CD14-positive monocyte (primary cell): Measurements from ENCODE around the gene TOX4. TPM values are rescaled to one million over a fixed set of nuclear protein-coding genes. Genes with fewer than 3 reads are reported as not detected.
A peak's percentile ranks its signal among the peaks of the same experiment; 100 is the strongest.
"Not testable (repeated sequence)": the region's sequence is repeated elsewhere in the genome, so short reads cannot be mapped to it uniquely, and the experiment has no call there.

Experiments used
- DNase-seq, 3 donors: peaks; one replicate each; pipeline ENCODE4 v3.0.0-alpha.2; 2011 to 2022
- H2AFZ ChIP-seq: 2 replicates; pipeline ENCODE4 v1.6.0; 2012; ENCODE audit warnings: mild to moderate bottlenecking, low read depth, low read length, inconsistent platforms; ENCODE audit not compliant: insufficient read depth, poor library complexity, severe bottlenecking
- H3K27ac ChIP-seq, 2 donors: 1 replicate in 1 of 2; 2 replicates in 1 of 2; pipeline ENCODE4 v1.5.1; 2012 to 2013; ENCODE audit warnings: low read length in 2 of 2, control low read depth in 1 of 2, inconsistent platforms in 1 of 2, low read depth in 1 of 2, mild to moderate bottlenecking in 1 of 2
- H3K27me3 ChIP-seq, 2 donors: one replicate each; pipeline versions ENCODE4 v1.6.0 to v1.6.1; 2011 to 2013; ENCODE audit warnings: low read length in 2 of 2; ENCODE audit not compliant: control insufficient read depth in 2 of 2, insufficient read depth in 2 of 2
- H3K36me3 ChIP-seq, 2 donors: replicated peaks in 1 of 2; 1 replicate in 1 of 2; 2 replicates in 1 of 2; pipeline versions ENCODE4 v1.5.1 to v1.6.1; 2012 to 2013; ENCODE audit warnings: low read length in 2 of 2, control low read depth in 1 of 2, inconsistent platforms in 1 of 2, mild to moderate bottlenecking in 1 of 2; ENCODE audit not compliant: insufficient read depth in 2 of 2, control insufficient read depth in 1 of 2
- H3K4me1 ChIP-seq, 2 donors: 1 replicate in 1 of 2; 2 replicates in 1 of 2; pipeline versions ENCODE4 v1.5.1 to v1.6.1; 2012 to 2013; ENCODE audit warnings: low read length in 2 of 2, control low read depth in 1 of 2, inconsistent platforms in 1 of 2, mild to moderate bottlenecking in 1 of 2, moderate library complexity in 1 of 2; ENCODE audit not compliant: insufficient read depth in 2 of 2, control insufficient read depth in 1 of 2
- H3K4me2 ChIP-seq: replicated peaks from 2 replicates; pipeline ENCODE3; 2012; ENCODE audit warnings: low read length, moderate library complexity, mild to moderate bottlenecking; ENCODE audit not compliant: poor library complexity, severe bottlenecking; ENCODE audit errors: extremely low read depth
- H3K4me3 ChIP-seq, 3 experiments: fragments of 200-600 bp in 1 of 3; sonication (generic) in 1 of 3; replicated peaks in 1 of 3; 1 replicate in 2 of 3; 2 replicates in 1 of 3; pipeline ENCODE4 v1.5.1; 2011 to 2013; ENCODE audit warnings: low read length in 3 of 3, mild to moderate bottlenecking in 3 of 3, control low read depth in 2 of 3, low read depth in 2 of 3, inconsistent platforms in 1 of 3, moderate library complexity in 1 of 3
- H3K79me2 ChIP-seq: 2 replicates; pipeline ENCODE4 v1.6.0; 2012; ENCODE audit warnings: mild to moderate bottlenecking, control low read depth, inconsistent platforms, low read length, moderate library complexity; ENCODE audit not compliant: insufficient read depth
- H3K9ac ChIP-seq: 2 replicates; pipeline ENCODE4 v1.6.0; 2017; ENCODE audit warnings: low read length, mild to moderate bottlenecking; ENCODE audit not compliant: insufficient read depth, poor library complexity, severe bottlenecking
- H3K9me3 ChIP-seq, 2 donors: replicated peaks in 1 of 2; 1 replicate in 1 of 2; 2 replicates in 1 of 2; pipeline versions ENCODE4 v1.5.1 to v1.6.1; 2012 to 2013; ENCODE audit warnings: low read length in 2 of 2, control low read depth in 1 of 2; ENCODE audit not compliant: control insufficient read depth in 1 of 2, insufficient read depth in 1 of 2
- H4K20me1 ChIP-seq: 2 replicates; pipeline ENCODE4 v1.6.0; 2012; ENCODE audit warnings: mild to moderate bottlenecking, low read length, control low read depth, moderate library complexity; ENCODE audit not compliant: insufficient read depth
- H3K27ac Mint-ChIP-seq, 7 donors: one replicate each; pipeline ENCODE4 v1.8.0; 2020; ENCODE audit warnings: mild to moderate bottlenecking in 7 of 7, mixed read lengths in 7 of 7, moderate library complexity in 6 of 7, inconsistent platforms in 2 of 7
- H3K27me3 Mint-ChIP-seq, 3 donors: one replicate each; pipeline ENCODE4 v1.8.0; 2021 to 2022; ENCODE audit warnings: low read depth in 3 of 3, mild to moderate bottlenecking in 3 of 3, mixed read lengths in 3 of 3, moderate library complexity in 3 of 3, inconsistent platforms in 1 of 3
- H3K36me3 Mint-ChIP-seq, 2 donors: one replicate each; pipeline ENCODE4 v1.8.0; 2020; ENCODE audit warnings: mixed read lengths in 2 of 2, inconsistent platforms in 1 of 2, mild to moderate bottlenecking in 1 of 2
- H3K4me1 Mint-ChIP-seq: one replicate; pipeline ENCODE4 v1.8.0; 2020; ENCODE audit warnings: mild to moderate bottlenecking, mixed read lengths
- H3K4me3 Mint-ChIP-seq, 2 donors: one replicate each; pipeline ENCODE4 v1.8.0; 2020; ENCODE audit warnings: mild to moderate bottlenecking in 2 of 2, mixed read lengths in 2 of 2, moderate library complexity in 1 of 2
- H3K9me3 Mint-ChIP-seq, 7 donors: one replicate each; pipeline ENCODE4 v1.8.0; 2020 to 2022; ENCODE audit warnings: mixed read lengths in 7 of 7, mild to moderate bottlenecking in 6 of 7, moderate library complexity in 6 of 7, inconsistent platforms in 2 of 7
- WGBS: methylation state at CpG from one replicate; pipeline ENCODE4 v1.1.5; 2013; ENCODE audit warnings: missing lambda C conversion rate; ENCODE audit not compliant: insufficient coverage; 5-methylcytosine and 5-hydroxymethylcytosine counted together
- intact Hi-C, 2 donors: fragments of 100-400 bp; cut with micrococcal nuclease; formaldehyde crosslinking; loops; one replicate each; pipeline versions ENCODE4 v1.15.0 to v1.15.1; 2023
- polyA plus RNA-seq, 3 donors: library from polyadenylated mRNA; depleted of rRNA in 1 of 3; unstranded in 2 of 3; stranded (reverse) in 1 of 3; fragments of 300-500 nt in 2 of 3; fragments of >200 nt in 1 of 3; fragmentation: Illumina TruSeq in 2 of 3; gene quantifications; 1 replicate in 2 of 3; 2 replicates in 1 of 3; pipeline ENCODE4 v1.2.3, GENCODE V29; 2012 to 2021
- TF ChIP-seq, protein P1 (sequence below): fragments of 200-600 bp; IDR thresholded peaks from one replicate; pipeline ENCODE4 v1.8.0; 2022; ENCODE audit warnings: antibody characterized with exemption, mild to moderate bottlenecking

The TOX4 gene
- polyA plus RNA-seq, 3 donors: 28.3 to 73.1 (median 68.5) TPM

GRCh38 chr14:21437063-21437901 is 39.7 kb upstream of the TOX4 start:
- intact Hi-C loops: loop anchor here (1.0 to 10.0 kb wide), 5 partner anchors 19 to 78 kb away; partner anchors contain the start of genes CHD8 (in 2 of the 2), METTL3 (in 2 of the 2) and SUPT16H (in 1 of the 2)
- DNase-seq: peak; percentile 97 to 98 (median 97)
- H3K27me3 ChIP-seq: no peaks in the 10 kb centered on the region
- peak overlapping the region; percentile 80 for H3K4me2 ChIP-seq
- peaks cover 4 to 12% of the 10 kb centered on the region in 2 donors for H3K36me3 Mint-ChIP-seq
- peak overlapping the region; percentile 87 to 96 for H3K27ac ChIP-seq
- H2AFZ ChIP-seq: peak overlapping the region; percentile 92
- H3K9me3 ChIP-seq: no peaks in the 10 kb centered on the region
- 8% methylated on average over 15 of the region's 33 CpGs for WGBS
- H3K36me3 ChIP-seq: peaks cover 0 to 3% of the 10 kb centered on the region in 2 donors
- H3K79me2 ChIP-seq: peaks cover 98% of the 10 kb centered on the region
- H3K9me3 Mint-ChIP-seq: no peaks in the 10 kb centered on the region
- H3K4me3 Mint-ChIP-seq: peak overlapping the region; percentile 85 to 86
- TF ChIP-seq, protein P1, sequence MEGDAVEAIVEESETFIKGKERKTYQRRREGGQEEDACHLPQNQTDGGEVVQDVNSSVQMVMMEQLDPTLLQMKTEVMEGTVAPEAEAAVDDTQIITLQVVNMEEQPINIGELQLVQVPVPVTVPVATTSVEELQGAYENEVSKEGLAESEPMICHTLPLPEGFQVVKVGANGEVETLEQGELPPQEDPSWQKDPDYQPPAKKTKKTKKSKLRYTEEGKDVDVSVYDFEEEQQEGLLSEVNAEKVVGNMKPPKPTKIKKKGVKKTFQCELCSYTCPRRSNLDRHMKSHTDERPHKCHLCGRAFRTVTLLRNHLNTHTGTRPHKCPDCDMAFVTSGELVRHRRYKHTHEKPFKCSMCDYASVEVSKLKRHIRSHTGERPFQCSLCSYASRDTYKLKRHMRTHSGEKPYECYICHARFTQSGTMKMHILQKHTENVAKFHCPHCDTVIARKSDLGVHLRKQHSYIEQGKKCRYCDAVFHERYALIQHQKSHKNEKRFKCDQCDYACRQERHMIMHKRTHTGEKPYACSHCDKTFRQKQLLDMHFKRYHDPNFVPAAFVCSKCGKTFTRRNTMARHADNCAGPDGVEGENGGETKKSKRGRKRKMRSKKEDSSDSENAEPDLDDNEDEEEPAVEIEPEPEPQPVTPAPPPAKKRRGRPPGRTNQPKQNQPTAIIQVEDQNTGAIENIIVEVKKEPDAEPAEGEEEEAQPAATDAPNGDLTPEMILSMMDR: no peak
- H3K4me1 Mint-ChIP-seq: peaks cover 35% of the 10 kb centered on the region
- H3K4me1 ChIP-seq: peaks cover 17 to 29% of the 10 kb centered on the region in 2 donors
- H3K4me3 ChIP-seq: peak overlapping the region; percentile 79 to 94 (median 93)
- H3K27me3 Mint-ChIP-seq: no peaks in the 10 kb centered on the region
- H3K9ac ChIP-seq: peak overlapping the region; percentile 90
- peak overlapping the region; percentile 82 to 97 (median 91) for H3K27ac Mint-ChIP-seq
- peaks cover 33% of the 10 kb centered on the region for H4K20me1 ChIP-seq

DNA sequence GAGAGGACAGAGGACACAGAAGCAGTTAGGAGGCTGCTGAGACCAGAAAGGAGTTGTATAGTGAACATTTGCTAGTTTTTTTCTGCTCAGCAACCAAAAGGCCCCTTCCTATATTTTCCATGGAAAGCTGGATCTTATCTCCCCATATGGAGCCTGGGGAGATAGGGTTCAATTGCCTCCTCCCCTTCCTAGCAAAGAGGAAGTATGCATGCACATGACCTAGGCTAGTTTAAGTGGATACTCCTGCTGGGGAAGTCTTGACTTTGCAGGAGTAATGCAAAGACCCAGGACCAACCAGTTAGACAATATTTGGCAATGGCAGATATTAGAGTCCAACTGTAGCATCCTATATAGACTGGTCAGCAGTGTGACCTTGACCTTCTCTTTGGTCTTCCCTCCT is 36.1 kb upstream of the TOX4 start:
- no peak overlapping the region for H3K4me2 ChIP-seq

GRCh38 chr14:21442657-21443056 is 34.3 kb upstream of the TOX4 start:
- intact Hi-C loops, H3K4me3 ChIP-seq, H3K27me3 ChIP-seq, H3K9me3 ChIP-seq, H3K9me3 Mint-ChIP-seq, H3K36me3 ChIP-seq, H3K4me3 Mint-ChIP-seq, H3K27ac Mint-ChIP-seq, H3K9ac ChIP-seq, DNase-seq, H3K4me2 ChIP-seq, H3K27ac ChIP-seq, H3K27me3 Mint-ChIP-seq, H2AFZ ChIP-seq, H3K36me3 Mint-ChIP-seq: not testable (repeated sequence)
- Histone ChIP-seq H4K20me1 (peaks cover 34% of the 10 kb centered on the region), H3K4me1 (peaks cover 6 to 15% of the 10 kb centered on the region in 2 donors), H3K79me2 (peaks cover 98% of the 10 kb centered on the region)
- no CpG with 5 or more reads among the region's 1 CpG for WGBS
- H3K4me1 Mint-ChIP-seq: peaks cover 17% of the 10 kb centered on the region

More for the DNA sequence above, 36.1 kb upstream of the TOX4 start:
- H3K36me3 Mint-ChIP-seq: peaks cover 3% of the 10 kb centered on the region in 2 donors
- Histone ChIP-seq H3K9me3 (no peaks in the 10 kb centered on the region), H3K4me3 (no peak overlapping the region), H3K9ac (no peak overlapping the region), H4K20me1 (peaks cover 16% of the 10 kb centered on the region), H3K27me3 (no peaks in the 10 kb centered on the region), H2AFZ (no peak overlapping the region), H3K4me1 (peaks cover 15 to 29% of the 10 kb centered on the region in 2 donors), H3K79me2 (peaks cover 97% of the 10 kb centered on the region), H3K36me3 (peaks cover 0 to 3% of the 10 kb centered on the region in 2 donors), H3K27ac (peak overlapping the region in 1 of 2 donors; percentile 3)
- peak; percentile 30 to 48 (median 38) for DNase-seq
- peaks cover 27% of the 10 kb centered on the region for H3K4me1 Mint-ChIP-seq
- no peak overlapping the region for H3K4me3 Mint-ChIP-seq
- H3K9me3 Mint-ChIP-seq: no peaks in the 10 kb centered on the region
- TF ChIP-seq, protein P1: no peak
- H3K27me3 Mint-ChIP-seq: no peaks in the 10 kb centered on the region
- peak overlapping the region in 5 of 7 donors; percentile 25 to 78 (median 49) for H3K27ac Mint-ChIP-seq
- intact Hi-C loops: no loop called here
